Measurements from ENCODE around the gene AFG3L2.

DNA sequence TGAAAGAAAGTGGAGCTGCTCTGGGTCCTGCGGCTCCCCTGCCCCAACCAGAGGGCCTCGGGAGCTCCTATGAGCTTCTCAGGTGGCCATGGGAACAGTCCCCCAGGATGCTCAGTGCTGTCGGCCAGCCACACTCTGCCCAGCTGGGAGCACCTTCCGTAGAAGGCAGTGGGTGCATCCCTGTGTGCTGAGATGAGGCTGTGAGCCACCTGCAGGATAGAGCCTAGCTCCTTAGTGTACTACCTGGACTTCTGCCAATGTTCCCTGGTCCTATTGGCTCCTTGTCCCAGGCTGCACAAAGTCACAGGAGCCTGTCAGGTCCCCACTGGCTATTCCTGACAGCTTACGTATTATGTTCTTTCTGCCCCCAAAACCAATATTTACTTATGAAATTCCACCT lies 46.8 kb upstream of the AFG3L2 start:
- no peak for TF ChIP-seq POLR2A (IDR thresholded peaks at IDR 0.05)
- TF ChIP-seq, protein P1, sequence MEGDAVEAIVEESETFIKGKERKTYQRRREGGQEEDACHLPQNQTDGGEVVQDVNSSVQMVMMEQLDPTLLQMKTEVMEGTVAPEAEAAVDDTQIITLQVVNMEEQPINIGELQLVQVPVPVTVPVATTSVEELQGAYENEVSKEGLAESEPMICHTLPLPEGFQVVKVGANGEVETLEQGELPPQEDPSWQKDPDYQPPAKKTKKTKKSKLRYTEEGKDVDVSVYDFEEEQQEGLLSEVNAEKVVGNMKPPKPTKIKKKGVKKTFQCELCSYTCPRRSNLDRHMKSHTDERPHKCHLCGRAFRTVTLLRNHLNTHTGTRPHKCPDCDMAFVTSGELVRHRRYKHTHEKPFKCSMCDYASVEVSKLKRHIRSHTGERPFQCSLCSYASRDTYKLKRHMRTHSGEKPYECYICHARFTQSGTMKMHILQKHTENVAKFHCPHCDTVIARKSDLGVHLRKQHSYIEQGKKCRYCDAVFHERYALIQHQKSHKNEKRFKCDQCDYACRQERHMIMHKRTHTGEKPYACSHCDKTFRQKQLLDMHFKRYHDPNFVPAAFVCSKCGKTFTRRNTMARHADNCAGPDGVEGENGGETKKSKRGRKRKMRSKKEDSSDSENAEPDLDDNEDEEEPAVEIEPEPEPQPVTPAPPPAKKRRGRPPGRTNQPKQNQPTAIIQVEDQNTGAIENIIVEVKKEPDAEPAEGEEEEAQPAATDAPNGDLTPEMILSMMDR (IDR thresholded peaks at IDR 0.05), result no peak

Data from prostate gland (tissue), 2 donors.